GM19395 (cell line): Measurements from ENCODE around the gene STX12.
A peak's percentile ranks its signal among the peaks of the same experiment; 100 is the strongest.
"Not testable (repeated sequence)": the region's sequence is repeated elsewhere in the genome, so short reads cannot be mapped to it uniquely, and the experiment has no call there.

ENCODE experiments used
- ATAC-seq: cut with Tn5 transposase; IDR thresholded peaks from one replicate; pipeline ENCODE4 v1.9.1; 2021; ENCODE audit warnings: mild to moderate bottlenecking, moderate library complexity; ENCODE audit not compliant: unreplicated experiment

Gene STX12

GRCh38 chr1:27824411-27824810 lies 51.4 kb downstream of the STX12 start:
- ATAC-seq = no peak

GRCh38 chr1:27829339-27829960 lies 56.4 kb downstream of the STX12 start:
- not testable (repeated sequence) for ATAC-seq

- ATAC-seq = peak; percentile 94
Observed at GRCh38 chr1:27830621-27831440, 57.8 kb downstream of the STX12 start, which contains the start of gene PPP1R8. Gene PPP1R8, plus strand, starts transcription at chr1:27830782. Its CDS starts 54 bp downstream, at chr1:27830836.

GRCh38 chr1:27831568-27832410 lies 58.8 kb downstream of the STX12 start:
- no peak for ATAC-seq

- ATAC-seq = no peak
Observed at GRCh38 chr1:27832762-27833161, 59.7 kb downstream of the STX12 start.

GRCh38 chr1:27833470-27833869 lies 60.5 kb downstream of the STX12 start:
- no peak for ATAC-seq

- ATAC-seq = no peak
Observed at GRCh38 chr1:27835046-27835445, 62.0 kb downstream of the STX12 start.

GRCh38 chr1:27835501-27835900 lies 62.5 kb downstream of the STX12 start:
- no peak for ATAC-seq

GRCh38 chr1:27849951-27850350 lies 76.9 kb downstream of the STX12 start:
- ATAC-seq = no peak

- ATAC-seq = no peak
Observed at GRCh38 chr1:27855085-27855484, 82.1 kb downstream of the STX12 start.

GRCh38 chr1:27856561-27857343 lies 83.7 kb downstream of the STX12 start:
- ATAC-seq = no peak

GRCh38 chr1:27857552-27857951 lies 84.5 kb downstream of the STX12 start:
- ATAC-seq = not testable (repeated sequence)

- peak; percentile 72 for ATAC-seq
Observed at GRCh38 chr1:27858072-27858948, 85.3 kb downstream of the STX12 start.

GRCh38 chr1:27858949-27859576 lies 86.0 kb downstream of the STX12 start:
- ATAC-seq = no peak

GRCh38 chr1:27861436-27861835 lies 88.4 kb downstream of the STX12 start:
- ATAC-seq = no peak

GRCh38 chr1:27862004-27862403 lies 89.0 kb downstream of the STX12 start:
- no peak for ATAC-seq

GRCh38 chr1:27862671-27863537 lies 89.9 kb downstream of the STX12 start:
- peak; percentile 62 for ATAC-seq

GRCh38 chr1:27863538-27863915 lies 90.5 kb downstream of the STX12 start:
- ATAC-seq = no peak
